Measurements from ENCODE around the gene STRIT1. TPM values are rescaled to one million over a fixed set of nuclear protein-coding genes. Genes with fewer than 3 reads are reported as not detected.

Gene STRIT1
- polyA plus RNA-seq (2013, experiment 1 of 2) = not detected
- polyA plus RNA-seq (2013, experiment 2 of 2) = not detected

GRCh38 chr3:155293516-155293915, at the start of gene STRIT1:
Gene STRIT1, minus strand, starts transcription at chr3:155293683.
- 67% methylated on average over 6 of the region's 6 CpGs for WGBS

GRCh38 chr3:155342344-155342743, 48.9 kb upstream of the STRIT1 start:
- 52% methylated on average over 3 of the region's 3 CpGs for WGBS

More at GRCh38 chr3:155293516-155293915, at the start of gene STRIT1:
- no peak within 1 kb of the TSS for H3K9ac ChIP-seq (ENCODE audit: low read depth, low read length)
- H3K4me1 ChIP-seq (ENCODE audit: insufficient read depth, low read length) = peaks cover 8% of the 10 kb centered on the region
- H3K27me3 ChIP-seq (ENCODE audit: insufficient read depth, low read length) = no peaks in the 10 kb centered on the region
- no peaks in the 10 kb centered on the region for H3K36me3 ChIP-seq (ENCODE audit: insufficient read depth, low read length)
- no peak within 1 kb of the TSS for H3K4me3 ChIP-seq (ENCODE audit: low read length)
- H3K27ac ChIP-seq (ENCODE audit: low read depth, low read length) = no peak within 1 kb of the TSS
- peaks cover 24% of the 10 kb centered on the region for H3K9me3 ChIP-seq (ENCODE audit: insufficient read depth, low read depth, low read length)

GRCh38 chr3:155339052-155339451, 45.6 kb upstream of the STRIT1 start:
- H3K36me3 ChIP-seq (ENCODE audit: insufficient read depth, low read length) = no peaks in the 10 kb centered on the region
- no peak overlapping the region for H3K27ac ChIP-seq (ENCODE audit: low read depth, low read length)
- no peaks in the 10 kb centered on the region for H3K27me3 ChIP-seq (ENCODE audit: insufficient read depth, low read length)

More at GRCh38 chr3:155342344-155342743, 48.9 kb upstream of the STRIT1 start:
- H3K27me3 ChIP-seq (ENCODE audit: insufficient read depth, low read length) = no peaks in the 10 kb centered on the region
- H3K27ac ChIP-seq (ENCODE audit: low read depth, low read length) = no peak overlapping the region
- no peaks in the 10 kb centered on the region for H3K9me3 ChIP-seq (ENCODE audit: insufficient read depth, low read depth, low read length)
- peaks cover 12% of the 10 kb centered on the region for H3K4me1 ChIP-seq (ENCODE audit: insufficient read depth, low read length)
- no peak overlapping the region for H3K4me3 ChIP-seq (ENCODE audit: low read length)
- H3K36me3 ChIP-seq (ENCODE audit: insufficient read depth, low read length) = no peaks in the 10 kb centered on the region
- H3K9ac ChIP-seq (ENCODE audit: low read depth, low read length) = no peak overlapping the region

GRCh38 chr3:155335724-155336354, 42.4 kb upstream of the STRIT1 start:
- Histone ChIP-seq H3K4me3 (ENCODE audit: low read length) (no peak overlapping the region), H3K9me3 (ENCODE audit: insufficient read depth, low read depth, low read length) (no peaks in the 10 kb centered on the region), H3K27ac (ENCODE audit: low read depth, low read length) (no peak overlapping the region), H3K4me1 (ENCODE audit: insufficient read depth, low read length) (no peaks in the 10 kb centered on the region), H3K36me3 (ENCODE audit: insufficient read depth, low read length) (no peaks in the 10 kb centered on the region), H3K9ac (ENCODE audit: low read depth, low read length) (no peak overlapping the region), H3K27me3 (ENCODE audit: insufficient read depth, low read length) (no peaks in the 10 kb centered on the region)
- WGBS = 89% methylated on average over 3 of the region's 3 CpGs

More at GRCh38 chr3:155339052-155339451, 45.6 kb upstream of the STRIT1 start:
- no peak overlapping the region for H3K9ac ChIP-seq (ENCODE audit: low read depth, low read length)
- H3K4me3 ChIP-seq (ENCODE audit: low read length) = no peak overlapping the region
- peaks cover 12% of the 10 kb centered on the region for H3K4me1 ChIP-seq (ENCODE audit: insufficient read depth, low read length)
- H3K9me3 ChIP-seq (ENCODE audit: insufficient read depth, low read depth, low read length) = no peaks in the 10 kb centered on the region

- Histone ChIP-seq H3K36me3 (ENCODE audit: insufficient read depth, low read length) (no peaks in the 10 kb centered on the region), H3K9ac (ENCODE audit: low read depth, low read length) (no peak overlapping the region), H3K27ac (ENCODE audit: low read depth, low read length) (no peak overlapping the region), H3K27me3 (ENCODE audit: insufficient read depth, low read length) (no peaks in the 10 kb centered on the region), H3K9me3 (ENCODE audit: insufficient read depth, low read depth, low read length) (no peaks in the 10 kb centered on the region), H3K4me1 (ENCODE audit: insufficient read depth, low read length) (no peaks in the 10 kb centered on the region), H3K4me3 (ENCODE audit: low read length) (no peak overlapping the region)
- 92% methylated on average over 6 of the region's 6 CpGs for WGBS
Observed at GRCh38 chr3:155334914-155335723, 41.6 kb upstream of the STRIT1 start.

- no peak overlapping the region for H3K27ac ChIP-seq (ENCODE audit: low read depth, low read length)
- no peaks in the 10 kb centered on the region for H3K36me3 ChIP-seq (ENCODE audit: insufficient read depth, low read length)
- WGBS = 89% methylated on average over 1 of the region's 3 CpGs
- H3K27me3 ChIP-seq (ENCODE audit: insufficient read depth, low read length) = no peaks in the 10 kb centered on the region
- H3K4me3 ChIP-seq (ENCODE audit: low read length) = no peak overlapping the region
- no peaks in the 10 kb centered on the region for H3K4me1 ChIP-seq (ENCODE audit: insufficient read depth, low read length)
- no peak overlapping the region for H3K9ac ChIP-seq (ENCODE audit: low read depth, low read length)
- H3K9me3 ChIP-seq (ENCODE audit: insufficient read depth, low read depth, low read length) = no peaks in the 10 kb centered on the region
Observed at GRCh38 chr3:155334215-155334913, 40.9 kb upstream of the STRIT1 start.

GRCh38 chr3:155332716-155333115, 39.2 kb upstream of the STRIT1 start:
- WGBS = 88% methylated on average over 4 of the region's 4 CpGs
- no peaks in the 10 kb centered on the region for H3K36me3 ChIP-seq (ENCODE audit: insufficient read depth, low read length)
- no peaks in the 10 kb centered on the region for H3K27me3 ChIP-seq (ENCODE audit: insufficient read depth, low read length)
- H3K27ac ChIP-seq (ENCODE audit: low read depth, low read length) = no peak overlapping the region
- no peak overlapping the region for H3K4me3 ChIP-seq (ENCODE audit: low read length)
- H3K4me1 ChIP-seq (ENCODE audit: insufficient read depth, low read length) = no peaks in the 10 kb centered on the region
- no peak overlapping the region for H3K9ac ChIP-seq (ENCODE audit: low read depth, low read length)
- H3K9me3 ChIP-seq (ENCODE audit: insufficient read depth, low read depth, low read length) = no peaks in the 10 kb centered on the region

- Histone ChIP-seq H3K4me3 (ENCODE audit: low read length) (no peak overlapping the region), H3K36me3 (ENCODE audit: insufficient read depth, low read length) (no peaks in the 10 kb centered on the region), H3K9me3 (ENCODE audit: insufficient read depth, low read depth, low read length) (no peaks in the 10 kb centered on the region), H3K9ac (ENCODE audit: low read depth, low read length) (no peak overlapping the region), H3K4me1 (ENCODE audit: insufficient read depth, low read length) (no peaks in the 10 kb centered on the region), H3K27ac (ENCODE audit: low read depth, low read length) (no peak overlapping the region), H3K27me3 (ENCODE audit: insufficient read depth, low read length) (no peaks in the 10 kb centered on the region)
- 97% methylated on average over 2 of the region's 2 CpGs for WGBS
Observed at GRCh38 chr3:155331078-155331477, 37.6 kb upstream of the STRIT1 start.

- Histone ChIP-seq H3K27me3 (ENCODE audit: insufficient read depth, low read length) (no peaks in the 10 kb centered on the region), H3K36me3 (ENCODE audit: insufficient read depth, low read length) (no peaks in the 10 kb centered on the region), H3K4me3 (ENCODE audit: low read length) (no peak overlapping the region), H3K4me1 (ENCODE audit: insufficient read depth, low read length) (no peaks in the 10 kb centered on the region), H3K9ac (ENCODE audit: low read depth, low read length) (no peak overlapping the region), H3K27ac (ENCODE audit: low read depth, low read length) (no peak overlapping the region), H3K9me3 (ENCODE audit: insufficient read depth, low read depth, low read length) (no peaks in the 10 kb centered on the region)
Observed at GRCh38 chr3:155330370-155330769, 36.9 kb upstream of the STRIT1 start.

GRCh38 chr3:155329513-155330048, 36.1 kb upstream of the STRIT1 start:
- H3K27me3 ChIP-seq (ENCODE audit: insufficient read depth, low read length) = no peaks in the 10 kb centered on the region
- H3K9me3 ChIP-seq (ENCODE audit: insufficient read depth, low read depth, low read length) = no peaks in the 10 kb centered on the region
- H3K9ac ChIP-seq (ENCODE audit: low read depth, low read length) = no peak overlapping the region
- 95% methylated on average over 6 of the region's 6 CpGs for WGBS
- H3K27ac ChIP-seq (ENCODE audit: low read depth, low read length) = no peak overlapping the region
- no peak overlapping the region for H3K4me3 ChIP-seq (ENCODE audit: low read length)
- no peaks in the 10 kb centered on the region for H3K4me1 ChIP-seq (ENCODE audit: insufficient read depth, low read length)
- no peaks in the 10 kb centered on the region for H3K36me3 ChIP-seq (ENCODE audit: insufficient read depth, low read length)

GRCh38 chr3:155327871-155328270, 34.4 kb upstream of the STRIT1 start:
- Histone ChIP-seq H3K27ac (ENCODE audit: low read depth, low read length) (no peak overlapping the region), H3K4me3 (ENCODE audit: low read length) (no peak overlapping the region), H3K4me1 (ENCODE audit: insufficient read depth, low read length) (no peaks in the 10 kb centered on the region), H3K36me3 (ENCODE audit: insufficient read depth, low read length) (no peaks in the 10 kb centered on the region), H3K9me3 (ENCODE audit: insufficient read depth, low read depth, low read length) (no peaks in the 10 kb centered on the region), H3K27me3 (ENCODE audit: insufficient read depth, low read length) (no peaks in the 10 kb centered on the region), H3K9ac (ENCODE audit: low read depth, low read length) (no peak overlapping the region)
- WGBS = 77% methylated on average over 2 of the region's 2 CpGs

Data from HUES64 (cell line).